HPDE6-E6E7 (cell line): ENCODE results near the gene ALAS1.

ENCODE experiments used
- DNase-seq: peaks from one replicate; pipeline ENCODE4 v3.0.0; 2011; ENCODE audit warnings: missing footprints; ENCODE audit errors: extremely low spot score

Gene ALAS1

GRCh38 chr3:52248816-52249547, 51.0 kb downstream of the ALAS1 start:
- DNase-seq: no peak

GRCh38 chr3:52249683-52250082, 51.7 kb downstream of the ALAS1 start:
- DNase-seq: no peak

GRCh38 chr3:52250122-52250521, 52.2 kb downstream of the ALAS1 start:
- no peak for DNase-seq

DNA sequence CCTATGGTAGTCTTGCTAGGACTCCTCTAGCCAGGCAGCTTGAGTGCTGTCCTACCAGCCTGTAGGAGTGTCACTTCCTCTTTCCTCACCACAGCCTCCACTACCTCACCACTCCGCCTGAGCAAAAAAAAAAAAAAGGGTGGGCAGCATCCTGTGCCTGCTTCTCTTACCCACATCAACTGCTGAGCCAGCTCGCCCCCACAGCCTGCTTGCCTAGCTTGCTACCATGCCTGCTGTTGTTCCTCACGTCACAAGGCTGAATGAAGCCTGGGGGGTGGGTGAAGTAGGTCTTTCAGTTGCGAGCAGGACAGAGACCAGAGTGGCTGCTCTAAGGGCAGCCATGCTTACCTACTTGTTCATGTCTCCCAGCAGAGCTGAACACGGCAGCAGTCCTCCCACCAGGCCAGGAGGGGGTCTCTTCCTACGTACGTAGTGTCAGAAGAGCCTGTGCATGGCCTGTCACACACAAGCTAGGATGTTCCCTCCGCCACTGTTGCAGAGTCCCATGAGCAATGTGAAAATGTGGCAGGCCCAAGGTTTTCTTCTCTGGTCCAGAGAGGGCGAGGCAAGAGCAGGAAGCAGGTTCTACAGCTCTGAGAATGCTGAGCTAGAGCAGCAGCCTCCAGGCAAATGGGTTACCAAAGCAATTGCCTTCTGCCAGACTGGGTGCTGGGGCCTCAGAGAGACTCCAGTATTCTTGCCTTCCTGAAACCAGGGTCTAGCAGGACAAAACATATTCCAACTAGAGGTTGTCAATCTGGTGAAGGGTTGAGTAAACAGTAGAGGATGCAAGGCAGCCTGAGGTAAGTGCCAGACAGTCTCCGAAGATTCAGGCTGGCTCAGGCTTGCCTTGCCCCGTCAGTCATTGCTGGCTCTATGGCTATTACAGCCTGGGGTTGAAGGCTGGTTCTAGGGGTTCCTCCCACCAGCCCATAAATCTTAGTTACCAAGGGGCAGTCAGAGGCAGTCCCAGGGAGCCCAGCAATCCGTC, 55.6 kb downstream of the ALAS1 start:
- DNase-seq: no peak

- DNase-seq: no peak
Observed at GRCh38 chr3:52254608-52255007, 56.6 kb downstream of the ALAS1 start.

GRCh38 chr3:52256159-52256558, 58.2 kb downstream of the ALAS1 start:
- DNase-seq: no peak

GRCh38 chr3:52256622-52257021, 58.7 kb downstream of the ALAS1 start:
- no peak for DNase-seq

- DNase-seq: no peak
Observed at GRCh38 chr3:52257911-52258310, 60.0 kb downstream of the ALAS1 start.

DNA sequence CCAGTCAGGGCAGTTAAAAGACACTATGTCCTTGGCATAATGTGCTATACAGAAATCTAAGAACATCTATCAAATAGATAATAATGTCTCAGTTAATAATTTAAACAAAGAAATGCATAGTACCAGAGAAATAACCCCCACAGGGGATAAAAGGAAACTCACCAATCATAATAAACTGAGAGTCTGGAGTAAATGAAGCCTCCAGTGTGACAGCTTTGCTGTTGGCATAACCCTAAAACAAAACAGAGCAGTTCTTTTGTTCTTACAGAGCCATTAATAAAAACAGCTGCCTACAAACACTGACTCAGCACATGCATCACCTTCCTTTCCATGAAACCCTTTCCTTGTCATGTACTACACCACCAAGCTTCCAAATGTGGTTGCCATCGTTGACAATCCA, 61.1 kb downstream of the ALAS1 start:
- DNase-seq: no peak

GRCh38 chr3:52259448-52259847, 61.5 kb downstream of the ALAS1 start:
- no peak for DNase-seq

GRCh38 chr3:52262447-52262846, 64.5 kb downstream of the ALAS1 start:
- DNase-seq: no peak
